ENCODE data around the gene PNMT. TPM values are rescaled to one million over a fixed set of nuclear protein-coding genes. Genes with fewer than 3 reads are reported as not detected.

The PNMT gene
- total RNA-seq, 1 donor from 2014 or later = 4.3 TPM

DNA sequence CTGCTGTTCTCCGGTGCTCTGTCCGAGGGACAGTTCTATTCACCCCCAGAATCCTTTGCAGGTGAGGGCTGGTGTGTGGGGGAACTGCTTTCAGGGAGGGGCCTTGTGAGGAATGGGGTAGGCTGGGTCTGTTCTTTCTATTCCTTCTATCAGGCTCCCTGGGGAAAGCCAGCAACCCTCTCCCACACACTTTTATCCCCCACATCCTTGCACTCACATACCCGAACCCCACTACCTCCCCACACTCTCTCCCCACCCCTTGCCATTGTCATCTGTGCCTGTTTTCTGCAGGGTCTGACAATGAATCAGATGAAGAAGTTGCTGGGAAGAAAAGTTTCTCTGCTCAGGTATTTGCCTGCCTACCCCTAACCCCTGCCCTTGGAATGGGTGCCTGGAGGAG, 9.5 kb upstream of the PNMT start:
- Histone ChIP-seq H3K36me3 (peaks cover 54% of the 10 kb centered on the region), H3K4me3 (no peak overlapping the region), H3K9me3 (no peaks in the 10 kb centered on the region), H3K27ac (peak overlapping the region; percentile 80), H3K4me1 (peaks cover 35% of the 10 kb centered on the region), H3K27me3 (no peaks in the 10 kb centered on the region)
- intact Hi-C loops (cut with DNase I) = no loop called here
- no peak for DNase-seq
- ATAC-seq = no peak
- TF ChIP-seq, protein P1, sequence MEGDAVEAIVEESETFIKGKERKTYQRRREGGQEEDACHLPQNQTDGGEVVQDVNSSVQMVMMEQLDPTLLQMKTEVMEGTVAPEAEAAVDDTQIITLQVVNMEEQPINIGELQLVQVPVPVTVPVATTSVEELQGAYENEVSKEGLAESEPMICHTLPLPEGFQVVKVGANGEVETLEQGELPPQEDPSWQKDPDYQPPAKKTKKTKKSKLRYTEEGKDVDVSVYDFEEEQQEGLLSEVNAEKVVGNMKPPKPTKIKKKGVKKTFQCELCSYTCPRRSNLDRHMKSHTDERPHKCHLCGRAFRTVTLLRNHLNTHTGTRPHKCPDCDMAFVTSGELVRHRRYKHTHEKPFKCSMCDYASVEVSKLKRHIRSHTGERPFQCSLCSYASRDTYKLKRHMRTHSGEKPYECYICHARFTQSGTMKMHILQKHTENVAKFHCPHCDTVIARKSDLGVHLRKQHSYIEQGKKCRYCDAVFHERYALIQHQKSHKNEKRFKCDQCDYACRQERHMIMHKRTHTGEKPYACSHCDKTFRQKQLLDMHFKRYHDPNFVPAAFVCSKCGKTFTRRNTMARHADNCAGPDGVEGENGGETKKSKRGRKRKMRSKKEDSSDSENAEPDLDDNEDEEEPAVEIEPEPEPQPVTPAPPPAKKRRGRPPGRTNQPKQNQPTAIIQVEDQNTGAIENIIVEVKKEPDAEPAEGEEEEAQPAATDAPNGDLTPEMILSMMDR (IDR thresholded peaks at IDR 0.05) = no peak

DNA sequence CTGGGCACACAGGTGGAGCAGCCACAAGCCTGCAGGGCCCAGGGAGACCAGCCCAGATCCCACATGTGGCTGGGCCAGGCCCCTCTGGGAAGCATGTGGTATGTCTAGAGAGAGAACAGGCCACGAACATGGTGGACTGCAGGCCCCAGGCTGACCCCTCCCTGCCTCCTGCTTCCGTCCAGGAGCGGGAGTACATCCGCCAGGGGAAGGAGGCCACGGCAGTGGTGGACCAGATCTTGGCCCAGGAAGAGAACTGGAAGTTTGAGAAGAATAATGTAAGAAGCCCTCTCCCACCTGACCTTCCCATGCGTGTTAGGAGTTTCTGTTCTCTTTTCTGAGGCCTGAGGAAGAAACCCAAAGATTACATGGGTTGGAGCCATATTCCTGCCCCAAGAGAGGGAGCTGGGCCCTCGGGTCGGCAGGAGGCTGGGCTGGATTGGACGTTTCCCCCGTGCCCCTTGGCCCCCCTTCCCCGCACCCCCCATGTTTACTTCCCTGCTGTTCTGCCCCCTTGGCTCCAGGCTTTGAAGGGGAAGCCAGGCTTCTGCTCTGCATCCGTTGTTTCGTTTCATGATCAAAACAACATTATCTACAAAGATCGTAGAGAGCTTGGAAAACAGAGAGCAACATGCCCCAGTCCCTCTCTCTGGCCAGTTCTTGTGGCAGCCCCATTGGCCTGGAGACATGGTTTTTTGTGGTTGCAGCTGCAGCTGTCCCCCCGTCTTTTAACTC, 8.8 kb upstream of the PNMT start:
- TF ChIP-seq, protein P1 (IDR thresholded peaks at IDR 0.05) = no peak
- no peaks in the 10 kb centered on the region for H3K27me3 ChIP-seq
- peaks cover 42% of the 10 kb centered on the region for H3K4me1 ChIP-seq

DNA sequence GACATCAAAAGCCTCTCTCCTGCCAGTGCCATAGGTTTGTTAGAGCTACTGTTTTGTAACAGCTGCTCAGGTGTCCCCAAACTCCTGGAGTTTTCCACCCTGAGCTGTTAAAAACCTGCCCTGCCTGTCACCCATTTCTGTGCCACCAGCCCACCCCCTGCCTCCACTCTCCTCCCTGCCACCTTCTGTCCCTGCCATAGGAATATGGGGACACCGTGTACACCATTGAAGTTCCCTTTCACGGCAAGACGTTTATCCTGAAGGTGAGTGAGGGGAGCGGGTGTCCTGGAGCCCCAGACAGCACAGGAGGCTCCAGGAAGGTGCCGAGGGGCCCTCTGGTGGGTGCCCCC, 8.3 kb upstream of the PNMT start:
- Histone ChIP-seq H3K4me1 (peaks cover 43% of the 10 kb centered on the region), H3K4me3 (peak overlapping the region; percentile 19), H3K9me3 (no peaks in the 10 kb centered on the region), H3K27me3 (no peaks in the 10 kb centered on the region), H3K36me3 (peaks cover 54% of the 10 kb centered on the region), H3K27ac (peak overlapping the region; percentile 80)
- intact Hi-C loops (cut with DNase I) = no loop called here
- DNase-seq = no peak
- TF ChIP-seq, protein P1 (IDR thresholded peaks at IDR 0.05) = no peak
- ATAC-seq = no peak

More for the DNA sequence above, 8.8 kb upstream of the PNMT start:
- H3K36me3 ChIP-seq = peaks cover 54% of the 10 kb centered on the region
- intact Hi-C loops (cut with DNase I) = no loop called here
- ATAC-seq = peak; percentile 6
- no peaks in the 10 kb centered on the region for H3K9me3 ChIP-seq
- no peak for DNase-seq
- peak overlapping the region; percentile 80 for H3K27ac ChIP-seq
- no peak overlapping the region for H3K4me3 ChIP-seq

DNA sequence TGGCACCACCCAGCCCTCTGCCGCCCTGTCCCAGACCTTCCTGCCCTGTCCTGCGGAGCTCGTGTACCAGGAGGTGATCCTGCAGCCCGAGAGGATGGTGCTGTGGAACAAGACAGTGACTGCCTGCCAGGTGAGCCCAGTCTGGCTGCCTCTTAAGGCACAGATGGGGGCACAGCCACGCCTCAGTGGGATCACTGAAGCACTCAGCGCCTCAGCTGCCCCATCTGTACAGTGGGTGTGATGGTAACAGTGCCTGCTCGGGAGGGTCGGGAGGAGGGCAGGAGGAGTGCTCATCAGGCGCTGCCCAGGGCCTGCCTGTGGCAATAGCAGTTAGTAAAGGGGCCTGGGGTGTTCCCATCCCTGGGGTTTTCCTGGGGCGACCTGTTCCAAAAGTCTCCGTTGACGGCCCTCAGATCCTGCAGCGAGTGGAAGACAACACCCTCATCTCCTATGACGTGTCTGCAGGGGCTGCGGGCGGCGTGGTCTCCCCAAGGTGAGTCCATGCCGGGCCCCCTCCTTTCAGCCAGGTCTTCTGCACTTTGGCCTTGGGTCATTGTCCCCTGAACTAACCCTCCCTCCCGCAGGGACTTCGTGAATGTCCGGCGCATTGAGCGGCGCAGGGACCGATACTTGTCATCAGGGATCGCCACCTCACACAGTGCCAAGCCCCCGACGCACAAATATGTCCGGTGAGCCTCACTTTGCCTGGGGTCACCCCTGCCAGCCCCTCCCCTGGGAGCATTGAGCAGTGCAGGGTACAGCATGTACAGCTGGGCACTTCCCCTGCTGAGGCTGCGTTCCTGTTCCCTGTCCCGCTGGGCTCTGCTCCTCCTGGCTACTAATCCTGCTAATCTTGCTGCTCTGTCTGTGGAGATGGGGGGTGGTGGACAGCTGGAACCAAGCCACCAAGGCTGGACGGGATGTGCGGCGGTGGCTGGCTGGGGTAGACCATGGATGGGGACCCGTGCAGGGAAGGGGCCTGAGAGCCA, 7.6 kb upstream of the PNMT start:
- intact Hi-C loops (cut with DNase I) = no loop called here
- Histone ChIP-seq H3K27ac (peak overlapping the region; percentile 80), H3K4me1 (peaks cover 49% of the 10 kb centered on the region), H3K36me3 (peaks cover 48% of the 10 kb centered on the region), H3K4me3 (peak overlapping the region; percentile 19), H3K27me3 (no peaks in the 10 kb centered on the region), H3K9me3 (no peaks in the 10 kb centered on the region)
- TF ChIP-seq, protein P1 (IDR thresholded peaks at IDR 0.05) = no peak
- no peak for DNase-seq
- ATAC-seq = peak; percentile 46

DNA sequence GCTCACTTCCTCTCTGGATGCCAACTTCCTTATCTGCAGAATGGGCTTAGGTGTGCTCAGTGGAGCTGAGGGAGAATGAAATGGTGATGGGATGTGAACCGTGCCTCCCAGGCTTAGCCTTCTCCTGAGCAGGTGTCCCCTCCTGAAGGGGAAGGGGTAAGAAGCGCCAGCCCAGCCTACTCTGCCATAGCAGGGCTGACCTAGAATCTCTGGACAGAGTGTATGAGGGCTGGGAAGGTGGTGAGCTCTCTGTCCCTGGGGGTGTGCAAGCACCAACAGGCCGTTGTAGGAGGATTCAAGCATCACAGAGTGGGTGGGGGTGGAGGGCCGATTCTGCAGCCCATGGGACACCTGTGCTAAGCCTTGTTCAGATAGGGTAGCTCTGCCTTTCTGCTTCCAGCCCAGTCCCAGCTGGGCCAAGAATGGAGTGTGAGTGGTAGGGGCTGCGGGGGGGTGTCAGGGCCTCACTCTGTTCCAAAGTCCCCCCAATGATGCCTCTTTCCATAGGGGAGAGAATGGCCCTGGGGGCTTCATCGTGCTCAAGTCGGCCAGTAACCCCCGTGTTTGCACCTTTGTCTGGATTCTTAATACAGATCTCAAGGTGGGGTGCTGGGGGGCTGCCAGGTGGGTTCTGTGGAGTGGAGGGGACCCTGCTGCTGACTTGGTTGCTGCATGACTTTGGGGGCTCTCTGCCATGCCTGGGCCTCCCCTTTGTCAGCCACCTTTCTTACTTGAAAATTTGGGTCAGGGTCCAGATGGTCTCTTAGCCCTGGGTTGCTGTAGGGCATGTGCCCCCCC, 6.3 kb upstream of the PNMT start:
- intact Hi-C loops (cut with DNase I) = no loop called here
- ATAC-seq = no peak
- H3K4me3 ChIP-seq = no peak overlapping the region
- H3K9me3 ChIP-seq = no peaks in the 10 kb centered on the region
- H3K4me1 ChIP-seq = peaks cover 51% of the 10 kb centered on the region
- TF ChIP-seq, protein P1 (IDR thresholded peaks at IDR 0.05) = no peak
- peaks cover 8% of the 10 kb centered on the region for H3K27me3 ChIP-seq
- H3K36me3 ChIP-seq = peaks cover 44% of the 10 kb centered on the region
- H3K27ac ChIP-seq = peak overlapping the region; percentile 58
- no peak for DNase-seq

Measured in upper lobe of right lung (tissue), 1 donor.